Fibroblast of mammary gland (primary cell): Measurements from ENCODE around the gene R3HDM2.

ENCODE experiments used
- DNase-seq: peaks from one replicate; pipeline ENCODE4 v3.0.0-alpha.2; 2010; ENCODE audit warnings: low read depth
- H3K4me3 ChIP-seq: 2 replicates; pipeline ENCODE4 v1.5.1; 2011; ENCODE audit warnings: low read depth, mild to moderate bottlenecking, low read length, moderate library complexity; ENCODE audit not compliant: control insufficient read depth
- TF ChIP-seq, protein P1 (sequence below): conservative IDR thresholded peaks from 2 replicates; pipeline ENCODE4 v1.5.1; 2011; ENCODE audit warnings: low read depth, low read length, inconsistent platforms; ENCODE audit not compliant: control insufficient read depth, insufficient read depth

R3HDM2 gene

DNA sequence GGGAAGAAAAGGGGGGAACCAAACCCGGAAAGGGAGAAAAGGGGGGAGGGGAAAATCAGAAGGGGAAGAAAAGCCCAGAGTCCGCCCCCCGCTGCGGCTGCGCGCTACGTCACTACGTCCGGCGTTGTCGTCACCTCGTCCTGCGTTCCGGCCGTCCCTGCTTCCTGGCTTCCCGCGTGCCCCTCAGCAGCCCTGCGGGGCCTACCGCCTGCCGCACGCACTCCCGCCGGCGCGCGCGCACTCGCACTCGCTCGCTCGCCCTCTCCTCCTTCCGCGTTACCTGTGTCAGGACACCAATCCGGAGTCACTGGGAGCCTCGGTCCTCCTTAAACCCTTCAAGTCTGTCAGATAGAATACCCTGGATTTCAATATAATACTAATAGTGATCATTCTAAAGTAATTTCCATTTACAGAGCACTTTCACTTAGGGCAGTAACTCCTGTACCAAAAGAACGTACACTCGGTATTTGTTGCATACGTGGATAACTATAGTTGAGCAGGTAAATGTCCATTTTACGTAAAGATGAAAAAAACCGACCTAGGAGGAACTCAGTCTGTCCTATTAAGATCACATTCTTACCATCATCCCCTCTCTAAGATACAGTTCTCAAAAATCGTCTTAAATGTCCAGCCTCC lies at the start of gene R3HDM2:
R3HDM2 (minus strand) TSS at position 113 of the 636 bp plus-strand sequence. CDS start 120,615 bp downstream, outside the sequence.
- TF ChIP-seq, protein P1, sequence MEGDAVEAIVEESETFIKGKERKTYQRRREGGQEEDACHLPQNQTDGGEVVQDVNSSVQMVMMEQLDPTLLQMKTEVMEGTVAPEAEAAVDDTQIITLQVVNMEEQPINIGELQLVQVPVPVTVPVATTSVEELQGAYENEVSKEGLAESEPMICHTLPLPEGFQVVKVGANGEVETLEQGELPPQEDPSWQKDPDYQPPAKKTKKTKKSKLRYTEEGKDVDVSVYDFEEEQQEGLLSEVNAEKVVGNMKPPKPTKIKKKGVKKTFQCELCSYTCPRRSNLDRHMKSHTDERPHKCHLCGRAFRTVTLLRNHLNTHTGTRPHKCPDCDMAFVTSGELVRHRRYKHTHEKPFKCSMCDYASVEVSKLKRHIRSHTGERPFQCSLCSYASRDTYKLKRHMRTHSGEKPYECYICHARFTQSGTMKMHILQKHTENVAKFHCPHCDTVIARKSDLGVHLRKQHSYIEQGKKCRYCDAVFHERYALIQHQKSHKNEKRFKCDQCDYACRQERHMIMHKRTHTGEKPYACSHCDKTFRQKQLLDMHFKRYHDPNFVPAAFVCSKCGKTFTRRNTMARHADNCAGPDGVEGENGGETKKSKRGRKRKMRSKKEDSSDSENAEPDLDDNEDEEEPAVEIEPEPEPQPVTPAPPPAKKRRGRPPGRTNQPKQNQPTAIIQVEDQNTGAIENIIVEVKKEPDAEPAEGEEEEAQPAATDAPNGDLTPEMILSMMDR: no peak
- H3K4me3 ChIP-seq: peak within 1 kb of the TSS; percentile 53
- DNase-seq: peak; percentile 93

DNA sequence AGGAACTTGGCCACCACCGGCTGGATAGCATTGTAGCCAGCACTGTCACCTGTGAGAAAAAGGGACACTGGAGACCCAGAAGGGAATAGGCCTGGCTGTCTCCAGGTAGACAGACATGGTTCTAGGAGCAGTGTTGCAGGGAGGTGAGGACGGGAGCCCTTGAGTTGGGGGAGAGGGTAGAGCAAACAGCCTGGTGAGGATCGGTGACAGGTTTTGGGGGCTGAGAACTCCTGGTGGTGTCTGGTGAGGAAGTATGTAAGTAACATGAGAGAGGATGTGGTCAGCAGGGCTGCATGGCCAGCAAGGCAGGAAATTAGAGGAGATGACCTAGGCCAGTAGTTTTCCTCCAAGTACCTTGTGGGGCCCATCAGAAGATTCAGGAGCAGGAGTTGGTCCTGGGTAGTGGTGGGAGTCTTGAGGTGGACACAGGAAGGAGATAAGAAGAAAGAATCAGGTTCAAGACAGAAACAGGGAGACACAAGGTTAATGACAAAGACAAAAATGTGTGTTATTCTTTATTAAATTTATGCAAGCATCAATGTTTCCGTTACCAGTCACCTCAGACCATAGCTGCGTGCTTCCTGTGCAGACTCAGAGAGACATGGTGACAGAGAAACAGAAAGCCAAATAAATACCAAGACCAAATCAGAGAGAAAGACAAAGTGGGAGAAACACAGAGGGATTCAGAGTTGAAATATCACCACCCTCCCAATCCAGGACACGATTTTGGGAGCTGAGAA lies 48.7 kb upstream of the R3HDM2 start, which contains the start of gene ARHGAP9:
ARHGAP9 (minus strand) TSS at position 491 of the 740 bp plus-strand sequence; CDS start at position 31, 460 bp downstream.
- DNase-seq: no peak
- TF ChIP-seq, protein P1: no peak
- H3K4me3 ChIP-seq: no peak within 1 kb of the TSS

DNA sequence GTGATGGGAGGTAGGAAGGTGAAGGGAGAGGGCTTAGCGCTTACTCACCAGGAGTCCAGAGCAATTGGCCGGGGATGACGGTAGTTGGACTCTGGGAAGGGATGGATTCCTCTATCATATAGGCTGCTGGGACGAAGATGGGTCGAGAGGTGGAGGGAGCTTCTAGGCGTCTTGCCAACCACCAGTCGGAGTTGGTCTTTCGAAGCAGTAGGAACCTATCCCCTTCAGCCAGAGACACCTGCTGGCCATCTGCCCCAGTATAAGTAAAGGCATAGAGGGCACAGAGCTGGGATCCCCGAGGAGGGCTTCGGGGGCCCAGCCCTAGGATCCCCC lies 48.2 kb upstream of the R3HDM2 start:
- no peak overlapping the region for H3K4me3 ChIP-seq
- TF ChIP-seq, protein P1: no peak

DNA sequence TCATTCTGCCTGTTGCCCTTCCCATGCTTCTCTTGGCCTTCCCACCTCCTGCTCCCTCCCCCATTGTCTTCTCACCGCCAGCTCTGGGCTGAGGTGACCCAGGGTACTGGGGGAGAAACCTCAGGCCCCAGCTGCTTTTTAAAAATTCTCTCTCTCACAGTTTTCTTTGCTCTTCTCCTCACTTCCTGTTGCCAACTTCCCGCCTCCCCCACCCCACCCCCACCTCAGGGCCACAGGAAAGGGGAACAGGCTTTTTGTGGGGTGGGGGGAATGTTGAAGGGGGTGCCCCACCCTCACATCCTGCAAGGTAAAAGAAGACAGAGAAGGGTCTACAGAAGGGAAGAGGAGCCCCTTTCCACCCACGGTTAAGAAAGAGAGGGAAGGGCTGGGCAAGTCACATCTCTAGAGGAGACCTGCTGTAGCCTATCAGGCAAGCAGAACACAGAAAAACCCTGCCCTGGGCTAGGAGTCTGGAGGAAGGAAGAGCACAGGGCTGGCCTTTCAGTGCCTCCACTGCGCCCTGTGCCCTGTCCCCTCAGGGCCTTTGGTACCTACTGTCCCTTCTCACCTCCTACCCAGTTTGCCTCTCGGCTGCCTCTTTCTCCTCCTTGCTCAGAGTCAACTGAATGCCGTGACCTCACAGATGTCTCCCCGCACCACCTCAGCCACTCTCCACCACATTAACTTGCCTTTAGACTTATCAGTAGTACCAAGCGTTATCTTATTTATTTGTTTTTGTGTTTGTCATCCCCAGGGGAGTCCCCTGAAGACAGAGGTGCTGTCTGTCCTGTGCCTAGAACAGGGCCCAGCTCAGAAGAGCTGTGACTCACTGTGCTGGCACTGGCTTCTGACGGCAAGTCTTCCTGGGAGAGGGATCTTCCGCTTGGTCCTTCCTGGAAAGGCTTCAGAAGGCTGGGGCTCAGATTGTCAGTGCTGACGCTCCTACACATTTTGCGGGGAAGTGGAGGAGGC lies 47.2 kb upstream of the R3HDM2 start:
- DNase-seq: peak; percentile 59
- TF ChIP-seq, protein P1: no peak
- no peak overlapping the region for H3K4me3 ChIP-seq

More for the DNA sequence above, 48.2 kb upstream of the R3HDM2 start:
- no peak for DNase-seq

DNA sequence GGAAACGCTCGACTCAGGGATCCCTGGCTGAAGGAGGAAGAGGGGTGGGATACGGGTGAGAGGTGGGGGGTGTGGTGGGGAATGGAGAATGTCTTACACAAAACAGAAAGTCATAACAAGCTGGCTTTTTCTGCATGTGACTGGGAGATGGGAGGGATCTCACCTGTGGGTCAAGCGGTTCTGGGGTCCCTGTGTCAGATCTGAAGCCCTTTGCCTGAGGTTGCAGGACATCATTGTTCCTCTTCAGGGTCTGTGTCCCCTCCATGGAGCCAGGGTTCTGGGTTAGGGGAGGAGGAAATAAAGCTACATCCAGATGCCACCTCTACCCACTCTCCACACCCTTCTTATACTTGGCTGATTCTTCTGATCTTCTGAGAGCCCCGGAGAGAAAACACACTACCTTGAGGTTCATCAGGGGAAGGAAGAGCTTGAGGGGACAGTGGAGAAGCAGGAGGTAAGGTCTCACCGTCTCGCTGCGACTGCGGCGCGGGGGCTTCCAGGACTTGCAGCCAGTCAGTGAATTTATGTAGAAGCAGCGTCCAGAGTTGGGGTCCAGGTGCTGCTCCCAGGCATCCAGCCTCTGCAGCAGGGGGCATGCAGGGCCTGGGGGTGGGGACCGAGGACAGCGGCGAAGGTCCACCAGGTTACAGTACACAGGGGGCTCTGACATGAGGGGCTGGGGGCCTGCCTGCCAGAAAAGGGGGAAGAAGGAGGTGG lies 46.3 kb upstream of the R3HDM2 start:
- no peak overlapping the region for H3K4me3 ChIP-seq
- TF ChIP-seq, protein P1: no peak
- DNase-seq: no peak
